Panc1 (cell line): Measurements from ENCODE around the gene RGS6. TPM values are rescaled to one million over a fixed set of nuclear protein-coding genes. Genes with fewer than 3 reads are reported as not detected.

Experiments
- ATAC-seq: fragments of 200-7000 bp; cut with Tn5 transposase; 2 replicates; pipeline ENCODE4 v1.9.1; 2020; ENCODE audit warnings: mild to moderate bottlenecking, moderate library complexity
- BruUV-seq: library from RNA; stranded (reverse); fragments of 400-500 nt; replicated peaks from 2 replicates; lab custom pipeline; 2021; lab: Mats Ljungman, UMichigan
- CTCF ChIA-PET: fragments of 300-600 bp; sonication (Branson Sonifier 250); formaldehyde crosslinking; loops from one replicate; lab custom pipeline; 2022; ENCODE audit warnings: antibody characterized with exemption; lab: Charles Lee
- POLR2A ChIA-PET: fragments of 300-600 bp; sonication (Branson Sonifier 250); formaldehyde crosslinking; loops from one replicate; lab custom pipeline; 2022; ENCODE audit warnings: antibody characterized with exemption; lab: Charles Lee
- DNase-seq: peaks from one replicate; pipeline ENCODE4 v3.0.0-alpha.2; 2010; ENCODE audit warnings: low read depth, low spot score
- H3K27ac ChIP-seq: 2 replicates; pipeline ENCODE4 v1.5.1; 2011; ENCODE audit warnings: mild to moderate bottlenecking, low read length, inconsistent platforms
- H3K27me3 ChIP-seq: fragments of 200-500 bp; sonication (Bioruptor generic); 2 replicates; pipeline ENCODE4 v1.6.0; 2014; ENCODE audit warnings: low read length, inconsistent platforms; ENCODE audit not compliant: control insufficient read depth, insufficient read depth
- H3K36me3 ChIP-seq: fragments of 200-500 bp; sonication (Bioruptor generic); 2 replicates; pipeline ENCODE4 v1.5.1; 2014; ENCODE audit warnings: inconsistent platforms, mild to moderate bottlenecking, low read length, moderate library complexity; ENCODE audit not compliant: control insufficient read depth, insufficient read depth
- H3K4me1 ChIP-seq: 2 replicates; pipeline ENCODE4 v1.5.1; 2011; ENCODE audit warnings: inconsistent platforms, mild to moderate bottlenecking, low read length, moderate library complexity; ENCODE audit not compliant: control insufficient read depth, insufficient read depth
- H3K4me3 ChIP-seq, 2 experiments: 2 replicates each; pipeline ENCODE4 v1.5.1; 2011 to 2012; ENCODE audit warnings: low read depth in 2 of 2, low read length in 2 of 2, mild to moderate bottlenecking in 2 of 2, inconsistent platforms in 1 of 2, moderate library complexity in 1 of 2
- H3K9me3 ChIP-seq: fragments of 200-500 bp; sonication (Bioruptor generic); 2 replicates; pipeline ENCODE4 v1.5.1; 2014; ENCODE audit warnings: low read depth, mild to moderate bottlenecking, inconsistent platforms, low read length, moderate library complexity; ENCODE audit not compliant: control insufficient read depth, insufficient read depth
- CTCF ChIP-seq: fragments of 450-650 bp; IDR thresholded peaks from 2 replicates; pipeline ENCODE4 v1.5.1; 2017; ENCODE audit warnings: mild to moderate bottlenecking
- POLR2AphosphoS5 ChIP-seq: IDR thresholded peaks from 2 replicates; pipeline ENCODE4 v1.6.1; 2012; ENCODE audit warnings: mild to moderate bottlenecking, low read depth, low read length, moderate library complexity
- REST ChIP-seq, 2 experiments: IDR thresholded peaks; 2 replicates each; pipeline ENCODE4 v1.6.1; 2011 to 2012; ENCODE audit warnings: low read depth in 2 of 2, control low read depth in 1 of 2, low read length in 1 of 2, mild to moderate bottlenecking in 1 of 2, moderate library complexity in 1 of 2; ENCODE audit not compliant: insufficient read depth in 1 of 2
- SIN3A ChIP-seq: IDR thresholded peaks from 2 replicates; pipeline ENCODE4 v1.6.1; 2012; ENCODE audit warnings: low read depth, mild to moderate bottlenecking, low read length, moderate library complexity, borderline replicate concordance; ENCODE audit not compliant: insufficient read depth
- TCF7L2 ChIP-seq: IDR thresholded peaks from 2 replicates; pipeline ENCODE4 v1.6.1; 2011; ENCODE audit warnings: mild to moderate bottlenecking, low read depth, low read length, inconsistent platforms
- in situ Hi-C: cut with HindIII; loops from 2 replicates; pipeline ENCODE4 v1.10.0; 2016; ENCODE audit warnings: low sequenced_read_pairs, low pct_unique_long_range_greater_than_20kb
- intact Hi-C: fragments of 100-400 bp; cut with micrococcal nuclease; formaldehyde crosslinking; loops from one replicate; pipeline ENCODE4 v1.10.0; 2022; ENCODE audit not compliant: unreplicated experiment
- total RNA-seq: library from RNA; stranded (reverse); gene quantifications from one replicate; pipeline ENCODE4 v1.2.1, GENCODE V29; 2021; ENCODE audit not compliant: unreplicated experiment

RGS6 gene
- total RNA-seq, 1 experiment from 2014 or later: not detected

- POLR2A ChIA-PET: no interaction called here
- in situ Hi-C loops: no loop called here
- Histone ChIP-seq H3K4me3 (no peak overlapping the region), H3K9me3 (no peaks in the 10 kb centered on the region), H3K4me1 (no peaks in the 10 kb centered on the region), H3K27me3 (no peaks in the 10 kb centered on the region), H3K36me3 (no peaks in the 10 kb centered on the region), H3K27ac (no peak overlapping the region)
- no peak for DNase-seq
- BruUV-seq: no TSS peak
- intact Hi-C loops: no loop called here
- TF ChIP-seq REST (IDR thresholded peaks at IDR 0.05; ENCODE audit: insufficient read depth in 1 of 2, low read depth in 2 of 2, low read length in 1 of 2) (no peak), TCF7L2 (no peak), POLR2AphosphoS5 (no peak), SIN3A (no peak), CTCF (no peak)
- ATAC-seq: no peak
- CTCF ChIA-PET: no interaction called here
These were observed 568.1 kb downstream of the RGS6 start for GRCh38 chr14:72500234-72500838.

GRCh38 chr14:72501439-72501838 lies 569.2 kb downstream of the RGS6 start:
- CTCF ChIA-PET: no interaction called here
- no peak for DNase-seq
- POLR2A ChIA-PET: no interaction called here
- BruUV-seq: no TSS peak
- Histone ChIP-seq H3K27me3 (no peaks in the 10 kb centered on the region), H3K36me3 (no peaks in the 10 kb centered on the region), H3K9me3 (no peaks in the 10 kb centered on the region), H3K4me1 (no peaks in the 10 kb centered on the region), H3K4me3 (no peak overlapping the region), H3K27ac (no peak overlapping the region)
- ATAC-seq: no peak
- TF ChIP-seq TCF7L2 (no peak), CTCF (no peak), REST (IDR thresholded peaks at IDR 0.05; ENCODE audit: insufficient read depth in 1 of 2, low read depth in 2 of 2, low read length in 1 of 2) (no peak), POLR2AphosphoS5 (no peak), SIN3A (no peak)
- intact Hi-C loops (no loop called here), in situ Hi-C loops (no loop called here)
